SK-N-SH (cell line): ENCODE data around the gene EEF2K. TPM values are rescaled to one million over a fixed set of nuclear protein-coding genes. Genes with fewer than 3 reads are reported as not detected.

Source experiments
- CTCF ChIA-PET: fragments of 300-600, 350-600 bp; formaldehyde crosslinking; extraction: SDS; loops from one replicate; lab custom pipeline; 2021; lab: Yijun Ruan, JAX
- POLR2A ChIA-PET: fragments of 350-600 bp; sonication (Branson Sonifier 250); formaldehyde crosslinking; extraction: SDS; loops from one replicate; lab custom pipeline; 2020; ENCODE audit warnings: antibody characterized with exemption, inconsistent platforms; lab: Yijun Ruan, JAX
- DNase-seq: peaks from one replicate; pipeline ENCODE4 v3.0.0; 2012
- H2AFZ ChIP-seq: fragments of 200-600 bp; sonication (generic); 2 replicates; pipeline ENCODE4 v1.8.1; 2016; ENCODE audit warnings: antibody characterized with exemption, mild to moderate bottlenecking, low read depth
- H3F3A ChIP-seq: fragments of 200-600 bp; sonication (generic); replicated peaks from 2 replicates; pipeline ENCODE3; 2016; ENCODE audit warnings: antibody characterized with exemption, mild to moderate bottlenecking; ENCODE audit not compliant: insufficient read depth
- H3K27ac ChIP-seq, 2 experiments: fragments of 200-500 bp in 1 of 2; fragments of 200-600 bp in 1 of 2; sonication (Bioruptor generic) in 1 of 2; sonication (generic), shearing (Covaris generic) in 1 of 2; 2 replicates each; pipeline versions ENCODE4 v1.5.1 to v1.6.1; 2014 to 2016; ENCODE audit warnings: low read depth in 2 of 2, inconsistent platforms in 1 of 2, low read length in 1 of 2, mild to moderate bottlenecking in 1 of 2, mixed read lengths in 1 of 2
- H3K27me3 ChIP-seq: fragments of 200-600 bp; sonication (generic), shearing (Covaris generic); 2 replicates; pipeline ENCODE4 v1.6.1; 2016; ENCODE audit warnings: mixed run types; ENCODE audit not compliant: insufficient read depth
- H3K36me3 ChIP-seq, 2 experiments: fragments of 200-500 bp in 1 of 2; fragments of 200-600 bp in 1 of 2; sonication (Bioruptor generic) in 1 of 2; sonication (generic) in 1 of 2; replicated peaks in 1 of 2; 2 replicates each; pipeline versions ENCODE3 to v1.5.1; 2014 to 2016; ENCODE audit warnings: low read length in 1 of 2, mild to moderate bottlenecking in 1 of 2; ENCODE audit not compliant: insufficient read depth in 2 of 2, control insufficient read depth in 1 of 2
- H3K4me1 ChIP-seq, 2 experiments: fragments of 200-500 bp in 1 of 2; fragments of 200-600 bp in 1 of 2; sonication (Bioruptor generic) in 1 of 2; sonication (generic), shearing (Covaris generic) in 1 of 2; 2 replicates each; pipeline versions ENCODE4 v1.5.1 to v1.6.1; 2014 to 2016; ENCODE audit warnings: low read depth in 1 of 2, low read length in 1 of 2, mixed run types in 1 of 2; ENCODE audit not compliant: insufficient read depth in 2 of 2, control insufficient read depth in 1 of 2
- H3K4me2 ChIP-seq: fragments of 200-600 bp; sonication (generic), shearing (Covaris generic); 2 replicates; pipeline ENCODE4 v1.6.1; 2017; ENCODE audit warnings: mixed run types
- H3K4me3 ChIP-seq, 2 experiments: fragments of 200-500 bp in 1 of 2; fragments of 200-600 bp in 1 of 2; sonication (Bioruptor generic) in 1 of 2; sonication (generic), shearing (Covaris generic) in 1 of 2; 2 replicates each; pipeline versions ENCODE4 v1.5.1 to v1.8.1; 2014 to 2016; ENCODE audit warnings: low read depth in 2 of 2, inconsistent platforms in 1 of 2, low read length in 1 of 2, mild to moderate bottlenecking in 1 of 2, mixed read lengths in 1 of 2, moderate library complexity in 1 of 2
- H3K79me2 ChIP-seq: fragments of 200-600 bp; sonication (generic); 2 replicates; pipeline ENCODE4 v1.8.1; 2017; ENCODE audit warnings: mild to moderate bottlenecking; ENCODE audit not compliant: insufficient read depth
- H3K9ac ChIP-seq: fragments of 200-600 bp; sonication (generic); 2 replicates; pipeline ENCODE4 v1.6.1; 2017; ENCODE audit warnings: mixed run types
- H3K9me2 ChIP-seq: fragments of 200-600 bp; sonication (generic); 2 replicates; pipeline ENCODE4 v1.6.1; 2017; ENCODE audit warnings: mixed run types
- H3K9me3 ChIP-seq: fragments of 200-600 bp; sonication (generic); 2 replicates; pipeline ENCODE4 v1.6.1; 2017; ENCODE audit warnings: mixed run types, mild to moderate bottlenecking, moderate library complexity
- H4K20me1 ChIP-seq: fragments of 200-600 bp; sonication (generic); 2 replicates; pipeline ENCODE4 v1.6.1; 2017; ENCODE audit warnings: mild to moderate bottlenecking, mixed run types; ENCODE audit not compliant: insufficient read depth
- FOSL2 ChIP-seq: IDR thresholded peaks from 2 replicates; pipeline ENCODE4 v1.4.0; 2012; ENCODE audit warnings: low read depth, mild to moderate bottlenecking, moderate library complexity, borderline replicate concordance
- FOXM1 ChIP-seq: IDR thresholded peaks from 2 replicates; pipeline ENCODE4 v1.4.0; 2012; ENCODE audit warnings: low read depth, mild to moderate bottlenecking
- GATA2 ChIP-seq: sonication (generic); formaldehyde crosslinking; IDR thresholded peaks from 2 replicates; pipeline ENCODE4 v1.5.0; 2020; ENCODE audit warnings: mild to moderate bottlenecking, missing genetic modification reagents
- MEF2A ChIP-seq: IDR thresholded peaks from 2 replicates; pipeline ENCODE4 v1.4.0; 2012; ENCODE audit warnings: low read depth, borderline replicate concordance
- MXI1 ChIP-seq: IDR thresholded peaks from 2 replicates; pipeline ENCODE4 v1.6.1; 2012; ENCODE audit warnings: mild to moderate bottlenecking, low read depth, low read length, improper control_type of control experiment
- NFIC ChIP-seq: IDR thresholded peaks from 2 replicates; pipeline ENCODE4 v1.4.0; 2012; ENCODE audit warnings: borderline replicate concordance
- POLR2AphosphoS5 ChIP-seq: IDR thresholded peaks from 2 replicates; pipeline ENCODE4 v1.6.1; 2012; ENCODE audit warnings: low read depth, low read length
- RXRA ChIP-seq: IDR thresholded peaks from 2 replicates; pipeline ENCODE4 v1.4.0; 2012; ENCODE audit warnings: low read depth, mild to moderate bottlenecking, borderline replicate concordance
- SIN3A ChIP-seq: IDR thresholded peaks from 2 replicates; pipeline ENCODE4 v1.6.1; 2012; ENCODE audit warnings: low read depth, mild to moderate bottlenecking, low read length, moderate library complexity, borderline replicate concordance
- YY1 ChIP-seq: IDR thresholded peaks from 2 replicates; pipeline ENCODE4 v1.4.0; 2012; ENCODE audit warnings: low read depth, mild to moderate bottlenecking
- WGBS: methylation state at CpG from one replicate; pipeline ENCODE4 v1.1.6; 2017; ENCODE audit warnings: low lambda C conversion rate; 5-methylcytosine and 5-hydroxymethylcytosine counted together
- polyA plus RNA-seq, 3 experiments: library from polyadenylated mRNA; depleted of rRNA; stranded (reverse); fragments of >200 nt; gene quantifications; 2 replicates each; pipeline ENCODE4 v1.2.3, GENCODE V29; 2012
- TF ChIP-seq, protein P1 (sequence below): IDR thresholded peaks from 2 replicates; pipeline ENCODE4 v1.4.0; 2012; ENCODE audit warnings: low read depth
- TF ChIP-seq, protein P2 (sequence below): IDR thresholded peaks from 2 replicates; pipeline ENCODE4 v1.4.0; 2012; ENCODE audit warnings: low read depth, borderline replicate concordance

Gene EEF2K
- polyA plus RNA-seq, 1 of the 3 experiments (the other 2 are of a cell fraction) = 8.0 TPM

DNA sequence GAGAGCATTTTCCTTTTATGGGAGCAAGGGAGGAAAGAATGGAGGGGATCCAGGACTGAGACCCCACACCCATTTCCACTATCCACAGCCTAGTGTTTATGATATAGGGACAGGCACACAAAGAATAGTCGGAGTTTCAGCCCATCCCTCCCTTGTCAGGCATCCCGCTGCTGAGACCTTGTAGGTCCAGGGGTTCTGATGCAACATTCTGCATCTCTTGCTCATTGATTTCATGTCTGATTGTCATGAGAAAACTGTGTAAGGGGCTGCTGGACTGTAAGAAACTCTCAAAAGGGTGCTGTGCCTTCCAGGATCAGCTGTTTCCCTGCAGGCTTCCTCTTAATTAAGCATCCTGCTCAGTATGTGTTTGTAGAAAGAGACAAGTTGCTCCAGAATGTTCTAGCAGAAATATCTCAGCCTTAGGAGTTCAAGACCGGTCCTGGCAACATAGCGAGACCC is 85.8 kb downstream of the EEF2K start:
- CTCF ChIA-PET = no interaction called here
- H3K9ac ChIP-seq = no peak overlapping the region
- no peak overlapping the region for H3K27ac ChIP-seq
- TF ChIP-seq RXRA (no peak), MEF2A (no peak), FOXM1 (no peak), POLR2AphosphoS5 (no peak), SIN3A (no peak), GATA2 (CRISPR knock-in tag) (no peak), YY1 (no peak), MXI1 (no peak)
- TF ChIP-seq, protein P1, sequence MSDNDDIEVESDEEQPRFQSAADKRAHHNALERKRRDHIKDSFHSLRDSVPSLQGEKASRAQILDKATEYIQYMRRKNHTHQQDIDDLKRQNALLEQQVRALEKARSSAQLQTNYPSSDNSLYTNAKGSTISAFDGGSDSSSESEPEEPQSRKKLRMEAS = no peak
- TF ChIP-seq, all 33 proteins: peak for 0
- peaks cover 5% of the 10 kb centered on the region for H3F3A ChIP-seq
- H2AFZ ChIP-seq = no peak overlapping the region
- no peaks in the 10 kb centered on the region for H4K20me1 ChIP-seq
- H3K4me1 ChIP-seq = no peaks in the 10 kb centered on the region; a peak in 1 of 4 replicates
- H3K79me2 ChIP-seq = no peaks in the 10 kb centered on the region
- DNase-seq = no peak
- no peaks in the 10 kb centered on the region for H3K9me2 ChIP-seq
- H3K9me3 ChIP-seq = no peaks in the 10 kb centered on the region
- H3K36me3 ChIP-seq = no peaks in the 10 kb centered on the region
- H3K4me2 ChIP-seq = no peak overlapping the region
- POLR2A ChIA-PET = no interaction called here
- H3K27me3 ChIP-seq = no peaks in the 10 kb centered on the region
- 86% methylated on average over 4 of the region's 4 CpGs for WGBS
- no peak overlapping the region for H3K4me3 ChIP-seq

DNA sequence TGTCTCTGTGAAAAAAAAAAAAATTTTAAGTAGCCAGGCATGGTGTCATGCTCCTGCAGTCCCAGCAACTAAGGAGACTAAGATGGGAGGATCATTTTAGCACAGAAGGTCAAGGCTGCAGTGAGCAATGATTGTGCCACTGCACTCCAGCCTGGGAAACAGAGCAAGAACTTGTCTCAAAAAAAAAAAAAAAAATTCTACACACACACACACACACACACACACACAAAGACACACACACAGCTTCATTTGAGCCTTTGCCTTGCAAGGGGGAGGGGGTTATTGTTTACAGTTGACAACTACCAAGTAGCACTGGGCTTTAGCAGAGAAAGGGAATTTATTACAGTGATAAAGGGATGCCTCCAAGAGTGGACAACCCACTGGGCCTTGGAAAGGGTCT is 86.2 kb downstream of the EEF2K start:
- Histone ChIP-seq H3K9ac (no peak overlapping the region), H3K27me3 (no peaks in the 10 kb centered on the region), H3K79me2 (peaks cover under 1% of the 10 kb centered on the region; the same call in 1 of the 2 replicates), H3K27ac (no peak overlapping the region), H3K36me3 (no peaks in the 10 kb centered on the region), H3K4me2 (no peak overlapping the region), H3K9me2 (no peaks in the 10 kb centered on the region), H3K9me3 (no peaks in the 10 kb centered on the region), H3F3A (peaks cover 5% of the 10 kb centered on the region), H3K4me1 (no peaks in the 10 kb centered on the region; a peak in 1 of 4 replicates), H4K20me1 (no peaks in the 10 kb centered on the region), H2AFZ (no peak overlapping the region), H3K4me3 (no peak overlapping the region)
- no peak for TF ChIP-seq FOXM1
- no peak for TF ChIP-seq MXI1
- TF ChIP-seq, protein P2, sequence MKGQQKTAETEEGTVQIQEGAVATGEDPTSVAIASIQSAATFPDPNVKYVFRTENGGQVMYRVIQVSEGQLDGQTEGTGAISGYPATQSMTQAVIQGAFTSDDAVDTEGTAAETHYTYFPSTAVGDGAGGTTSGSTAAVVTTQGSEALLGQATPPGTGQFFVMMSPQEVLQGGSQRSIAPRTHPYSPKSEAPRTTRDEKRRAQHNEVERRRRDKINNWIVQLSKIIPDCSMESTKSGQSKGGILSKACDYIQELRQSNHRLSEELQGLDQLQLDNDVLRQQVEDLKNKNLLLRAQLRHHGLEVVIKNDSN = no peak
- TF ChIP-seq RXRA = no peak
- TF ChIP-seq FOSL2 = no peak
- no peak for TF ChIP-seq NFIC
- ChIA-PET CTCF (no interaction called here), POLR2A (no interaction called here)
- DNase-seq = no peak
